KMS-11 (cell line): ENCODE results near the gene TBC1D25.

Experiments
- H2AFZ ChIP-seq: fragments of 200-600 bp; sonication (generic); 2 replicates; pipeline ENCODE4 v1.6.1; 2016; ENCODE audit warnings: antibody characterized with exemption, mixed run types, low read depth
- H3K27ac ChIP-seq: fragments of 200-600 bp; sonication (generic); 2 replicates; pipeline ENCODE4 v1.6.1; 2016; ENCODE audit warnings: mild to moderate bottlenecking, mixed run types
- H3K27me3 ChIP-seq: fragments of 200-600 bp; sonication (generic); 2 replicates; pipeline ENCODE4 v1.6.1; 2017; ENCODE audit warnings: mild to moderate bottlenecking, low read depth, mixed run types, moderate library complexity; ENCODE audit not compliant: insufficient read depth
- H3K36me3 ChIP-seq: fragments of 200-600 bp; sonication (generic); 2 replicates; pipeline ENCODE4 v1.6.1; 2017; ENCODE audit warnings: mild to moderate bottlenecking, mixed run types; ENCODE audit not compliant: insufficient read depth
- H3K4me1 ChIP-seq: fragments of 200-600 bp; sonication (generic); 2 replicates; pipeline ENCODE4 v1.6.1; 2016; ENCODE audit warnings: mild to moderate bottlenecking, low read depth, mixed run types; ENCODE audit not compliant: poor library complexity, severe bottlenecking
- H3K4me2 ChIP-seq: fragments of 200-600 bp; sonication (generic); 2 replicates; pipeline ENCODE4 v1.7.0; 2016; ENCODE audit warnings: mild to moderate bottlenecking, mixed run types
- H3K4me3 ChIP-seq: fragments of 200-600 bp; sonication (generic); IDR thresholded peaks from 2 replicates; pipeline ENCODE4 v1.6.1; 2017; ENCODE audit warnings: low read depth, low read length, mixed read lengths; ENCODE audit not compliant: insufficient read depth
- H3K79me2 ChIP-seq: fragments of 200-600 bp; sonication (generic); 2 replicates; pipeline ENCODE4 v1.6.1; 2016; ENCODE audit warnings: low read depth, mixed run types; ENCODE audit not compliant: insufficient read depth
- H3K9ac ChIP-seq: fragments of 200-600 bp; sonication (generic); 2 replicates; pipeline ENCODE4 v1.6.1; 2016; ENCODE audit warnings: mild to moderate bottlenecking, mixed run types
- H4K20me1 ChIP-seq: fragments of 200-600 bp; sonication (generic); 2 replicates; pipeline ENCODE4 v1.6.1; 2016; ENCODE audit warnings: mild to moderate bottlenecking, mixed run types; ENCODE audit not compliant: insufficient read depth
- TF ChIP-seq, protein P1 (sequence below): fragments of 200-600 bp; sonication (generic); conservative IDR thresholded peaks from 2 replicates; pipeline ENCODE4 v1.6.1; 2017; ENCODE audit warnings: low read depth, mild to moderate bottlenecking, antibody characterized with exemption, low read length, moderate library complexity, mixed read lengths

Gene TBC1D25

DNA sequence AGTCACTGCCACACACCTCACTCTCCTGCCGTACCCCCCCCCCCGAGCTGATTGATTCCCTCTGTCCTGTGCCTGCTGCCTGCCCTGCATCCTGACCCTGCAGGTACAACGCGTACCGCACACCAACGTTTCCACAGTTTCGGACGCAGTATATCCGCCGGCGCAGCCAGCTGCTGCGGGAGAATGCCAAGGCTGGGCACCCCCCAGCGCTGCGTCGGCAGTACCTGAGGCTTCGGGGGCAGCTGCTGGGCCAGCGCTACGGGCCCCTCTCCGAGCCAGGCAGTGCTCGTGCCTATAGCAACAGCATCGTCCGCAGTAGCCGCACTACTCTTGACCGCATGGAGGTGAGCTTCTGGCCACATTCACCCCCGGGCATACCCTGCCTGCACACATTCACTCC lies 59.1 kb downstream of the TBC1D25 start:
- Histone ChIP-seq H3K27ac (no peak overlapping the region), H3K27me3 (no peaks in the 10 kb centered on the region), H3K4me3 (no peak overlapping the region), H3K36me3 (no peaks in the 10 kb centered on the region), H4K20me1 (no peaks in the 10 kb centered on the region), H3K9ac (no peak overlapping the region), H2AFZ (no peak overlapping the region; the same call in 1 of the 2 replicates), H3K4me1 (no peaks in the 10 kb centered on the region), H3K79me2 (no peaks in the 10 kb centered on the region), H3K4me2 (peak overlapping the region; percentile 57; the same call in 1 of the 2 replicates)
- TF ChIP-seq, protein P1, sequence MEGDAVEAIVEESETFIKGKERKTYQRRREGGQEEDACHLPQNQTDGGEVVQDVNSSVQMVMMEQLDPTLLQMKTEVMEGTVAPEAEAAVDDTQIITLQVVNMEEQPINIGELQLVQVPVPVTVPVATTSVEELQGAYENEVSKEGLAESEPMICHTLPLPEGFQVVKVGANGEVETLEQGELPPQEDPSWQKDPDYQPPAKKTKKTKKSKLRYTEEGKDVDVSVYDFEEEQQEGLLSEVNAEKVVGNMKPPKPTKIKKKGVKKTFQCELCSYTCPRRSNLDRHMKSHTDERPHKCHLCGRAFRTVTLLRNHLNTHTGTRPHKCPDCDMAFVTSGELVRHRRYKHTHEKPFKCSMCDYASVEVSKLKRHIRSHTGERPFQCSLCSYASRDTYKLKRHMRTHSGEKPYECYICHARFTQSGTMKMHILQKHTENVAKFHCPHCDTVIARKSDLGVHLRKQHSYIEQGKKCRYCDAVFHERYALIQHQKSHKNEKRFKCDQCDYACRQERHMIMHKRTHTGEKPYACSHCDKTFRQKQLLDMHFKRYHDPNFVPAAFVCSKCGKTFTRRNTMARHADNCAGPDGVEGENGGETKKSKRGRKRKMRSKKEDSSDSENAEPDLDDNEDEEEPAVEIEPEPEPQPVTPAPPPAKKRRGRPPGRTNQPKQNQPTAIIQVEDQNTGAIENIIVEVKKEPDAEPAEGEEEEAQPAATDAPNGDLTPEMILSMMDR, result no peak

DNA sequence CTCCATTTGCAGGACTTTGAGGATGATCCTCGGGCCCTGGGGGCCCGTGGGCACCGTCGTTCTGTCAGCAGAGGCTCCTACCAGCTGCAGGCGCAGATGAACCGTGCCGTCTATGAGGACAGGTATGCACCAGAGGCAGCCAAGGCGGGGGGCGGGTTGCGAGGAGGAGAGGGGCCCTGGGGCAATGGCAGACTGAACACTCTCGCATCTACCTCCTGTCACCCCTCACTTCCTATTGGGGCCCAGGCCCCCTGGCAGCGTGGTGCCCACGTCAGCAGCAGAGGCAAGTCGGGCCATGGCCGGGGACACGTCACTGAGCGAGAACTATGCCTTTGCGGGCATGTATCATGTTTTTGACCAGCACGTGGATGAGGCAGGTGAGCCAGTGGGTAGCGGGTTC lies 59.8 kb downstream of the TBC1D25 start:
- no peak overlapping the region for H3K4me3 ChIP-seq
- no peak overlapping the region for H3K27ac ChIP-seq
- no peaks in the 10 kb centered on the region for H3K79me2 ChIP-seq
- H3K9ac ChIP-seq, result no peak overlapping the region
- H3K4me2 ChIP-seq, result no peak overlapping the region
- no peaks in the 10 kb centered on the region for H4K20me1 ChIP-seq
- H3K36me3 ChIP-seq, result no peaks in the 10 kb centered on the region
- H3K27me3 ChIP-seq, result no peaks in the 10 kb centered on the region
- H2AFZ ChIP-seq, result no peak overlapping the region
- TF ChIP-seq, protein P1, result no peak
- H3K4me1 ChIP-seq, result no peaks in the 10 kb centered on the region

DNA sequence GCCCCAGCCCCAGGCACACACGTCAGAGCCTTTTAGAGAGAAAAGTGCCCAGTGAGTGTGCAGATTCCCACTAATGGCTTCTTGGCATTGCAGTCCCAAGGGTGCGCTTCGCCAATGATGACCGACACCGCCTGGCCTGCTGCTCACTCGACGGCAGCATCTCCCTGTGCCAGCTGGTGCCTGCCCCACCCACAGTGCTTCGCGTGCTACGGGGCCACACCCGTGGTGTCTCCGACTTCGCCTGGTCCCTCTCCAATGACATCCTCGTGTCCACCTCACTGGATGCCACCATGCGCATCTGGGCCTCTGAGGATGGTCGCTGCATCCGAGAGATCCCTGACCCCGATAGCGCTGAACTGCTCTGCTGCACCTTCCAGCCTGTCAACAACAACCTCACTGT lies 60.7 kb downstream of the TBC1D25 start:
- Histone ChIP-seq H3K79me2 (no peaks in the 10 kb centered on the region), H4K20me1 (no peaks in the 10 kb centered on the region), H3K4me2 (no peak overlapping the region), H3K4me3 (no peak overlapping the region), H3K36me3 (no peaks in the 10 kb centered on the region), H3K27me3 (no peaks in the 10 kb centered on the region), H3K27ac (no peak overlapping the region), H3K9ac (no peak overlapping the region), H2AFZ (no peak overlapping the region), H3K4me1 (no peaks in the 10 kb centered on the region)
- TF ChIP-seq, protein P1, result no peak

DNA sequence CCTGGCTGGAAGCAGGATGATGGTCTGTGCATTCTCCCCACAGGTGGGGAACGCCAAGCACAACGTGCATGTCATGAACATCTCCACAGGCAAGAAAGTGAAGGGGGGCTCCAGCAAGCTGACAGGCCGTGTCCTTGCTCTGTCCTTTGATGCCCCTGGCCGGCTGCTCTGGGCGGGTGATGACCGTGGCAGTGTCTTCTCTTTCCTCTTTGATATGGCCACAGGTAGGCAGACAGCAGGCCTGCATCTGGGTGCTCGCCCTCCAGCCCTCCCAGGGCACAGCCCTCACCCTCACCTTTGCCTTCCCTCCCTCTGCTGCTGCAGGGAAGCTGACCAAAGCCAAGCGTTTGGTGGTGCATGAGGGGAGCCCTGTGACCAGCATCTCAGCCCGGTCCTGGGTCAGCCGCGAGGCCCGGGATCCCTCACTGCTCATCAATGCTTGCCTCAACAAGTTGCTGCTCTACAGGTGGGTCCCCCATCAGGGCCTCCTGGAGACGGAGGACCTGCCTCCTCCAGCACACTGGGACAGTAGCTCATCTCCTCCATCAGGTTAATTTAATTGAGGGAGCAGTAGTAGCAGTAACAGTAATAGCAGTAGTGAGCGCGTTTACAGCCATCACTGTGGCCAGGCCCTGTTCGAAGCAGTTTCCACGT lies 62.4 kb downstream of the TBC1D25 start:
- Histone ChIP-seq H2AFZ (no peak overlapping the region), H3K27me3 (no peaks in the 10 kb centered on the region), H4K20me1 (no peaks in the 10 kb centered on the region), H3K9ac (no peak overlapping the region), H3K4me2 (no peak overlapping the region), H3K4me3 (no peak overlapping the region), H3K36me3 (no peaks in the 10 kb centered on the region), H3K4me1 (no peaks in the 10 kb centered on the region), H3K27ac (no peak overlapping the region), H3K79me2 (no peaks in the 10 kb centered on the region)
- TF ChIP-seq, protein P1, result no peak
